HepG2 (cell line): Measurements from ENCODE around the gene HCRT. TPM values are rescaled to one million over a fixed set of nuclear protein-coding genes. Genes with fewer than 3 reads are reported as not detected.

Experiments
- ATF7 ChIP-seq, 2 experiments: fragments of 450-650 bp in 1 of 2; sonication (generic) in 1 of 2; formaldehyde crosslinking in 1 of 2; IDR thresholded peaks; 2 replicates each; pipeline versions ENCODE4 v1.4.0 to v1.6.1; 2016 to 2020; ENCODE audit warnings: antibody characterized with exemption in 1 of 2, mild to moderate bottlenecking in 1 of 2, missing genetic modification reagents in 1 of 2
- ATRX ChIP-seq: sonication (generic); formaldehyde crosslinking; IDR thresholded peaks from 2 replicates; pipeline ENCODE4 v1.4.0; 2020; ENCODE audit warnings: missing genetic modification reagents, borderline replicate concordance
- CREM ChIP-seq, 2 experiments: sonication (generic) in 1 of 2; formaldehyde crosslinking in 1 of 2; IDR thresholded peaks; 2 replicates each; pipeline versions ENCODE4 v1.4.0 to v1.6.1; 2016 to 2020; ENCODE audit warnings: antibody characterized with exemption in 1 of 2, mild to moderate bottlenecking in 1 of 2, missing genetic modification reagents in 1 of 2
- GABPA ChIP-seq, 2 experiments: IDR thresholded peaks; 2 replicates each; pipeline ENCODE4 v1.6.1; 2011 to 2016; ENCODE audit warnings: low read depth in 2 of 2, low read length in 1 of 2, missing biosample characterization in 1 of 2, missing genetic modification characterization in 1 of 2
- HNRNPH1 ChIP-seq: fragments of 200-400 bp; formaldehyde crosslinking; optimal IDR thresholded peaks from 2 replicates; pipeline ENCODE3; 2017; ENCODE audit warnings: mild to moderate bottlenecking, low read depth, low read length
- IRF2 ChIP-seq: IDR thresholded peaks from 2 replicates; pipeline ENCODE4 v1.6.1; 2018; ENCODE audit warnings: missing genetic modification reagents, missing compliant biosample characterization
- PAF1 ChIP-seq: IDR thresholded peaks from 2 replicates; pipeline ENCODE4 v1.6.1; 2016; ENCODE audit warnings: missing genetic modification reagents, missing compliant biosample characterization
- THAP11 ChIP-seq: IDR thresholded peaks from 2 replicates; pipeline ENCODE4 v1.6.1; 2016; ENCODE audit warnings: missing biosample characterization, missing genetic modification reagents
- YEATS2 ChIP-seq: sonication (generic); formaldehyde crosslinking; IDR thresholded peaks from 2 replicates; pipeline ENCODE4 v1.4.0; 2020; ENCODE audit warnings: missing genetic modification reagents, borderline replicate concordance
- ZC3H4 ChIP-seq: sonication (generic); formaldehyde crosslinking; IDR thresholded peaks from 2 replicates; pipeline ENCODE4 v1.4.0; 2020; ENCODE audit warnings: missing genetic modification reagents, borderline replicate concordance
- ZNF230 ChIP-seq: sonication (generic); formaldehyde crosslinking; IDR thresholded peaks from 2 replicates; pipeline ENCODE4 v1.4.0; 2020; ENCODE audit warnings: mild to moderate bottlenecking, missing genetic modification reagents
- ZNF772 ChIP-seq: sonication (generic); formaldehyde crosslinking; IDR thresholded peaks from 2 replicates; pipeline ENCODE4 v1.5.0; 2020; ENCODE audit warnings: mild to moderate bottlenecking, missing genetic modification reagents
- ZSCAN12 ChIP-seq: sonication (generic); formaldehyde crosslinking; IDR thresholded peaks from 2 replicates; pipeline ENCODE4 v1.9.0; 2021; ENCODE audit warnings: mild to moderate bottlenecking, missing genetic modification reagents
- ZSCAN20 ChIP-seq: sonication (generic); formaldehyde crosslinking; IDR thresholded peaks from 2 replicates; pipeline ENCODE4 v1.4.0; 2020; ENCODE audit warnings: missing genetic modification reagents, mild to moderate bottlenecking, borderline replicate concordance
- polyA plus RNA-seq, 8 experiments: library from polyadenylated mRNA; depleted of rRNA in 3 of 8; stranded (reverse) in 7 of 8; unstranded in 1 of 8; fragments of >200 nt; fragmentation: Illumina TruSeq in 4 of 8; extraction: Trizol in 4 of 8; gene quantifications; 2 replicates each; pipeline versions ENCODE4 v1.2.1 to v1.2.3, GENCODE V29; 2011 to 2016; ENCODE audit warnings: low read depth in 4 of 8, missing spikeins in 1 of 8, mixed read lengths in 1 of 8; ENCODE audit not compliant: insufficient read depth in 1 of 8
- total RNA-seq, 5 experiments: library from RNA; depleted of rRNA; stranded (reverse); fragments of >200 nt; fragmentation: Illumina TruSeq; extraction: Trizol; gene quantifications; 2 replicates each; pipeline ENCODE4 v1.2.3, GENCODE V29; 2016; ENCODE audit warnings: low read depth in 1 of 5
- TF ChIP-seq, protein P1 (sequence below): sonication (generic); formaldehyde crosslinking; IDR thresholded peaks from 2 replicates; pipeline ENCODE4 v1.5.1; 2020; ENCODE audit warnings: mild to moderate bottlenecking, missing genetic modification reagents, borderline replicate concordance
- TF ChIP-seq, protein P2 (sequence below): sonication (generic); formaldehyde crosslinking; IDR thresholded peaks from 2 replicates; pipeline ENCODE4 v1.8.0; 2022; ENCODE audit warnings: missing genetic modification reagents, mild to moderate bottlenecking, borderline replicate concordance
- TF ChIP-seq, protein P3 (sequence below): sonication (generic); formaldehyde crosslinking; IDR thresholded peaks from 2 replicates; pipeline ENCODE4 v1.9.0; 2021; ENCODE audit warnings: missing genetic modification reagents, borderline replicate concordance
- TF ChIP-seq, protein P4 (sequence below): sonication (generic); formaldehyde crosslinking; IDR thresholded peaks from 2 replicates; pipeline ENCODE4 v1.5.1; 2020; ENCODE audit warnings: missing genetic modification reagents, mild to moderate bottlenecking, borderline replicate concordance

HCRT gene
- total and polyA plus RNA-seq, 2 of the 13 experiments (the other 11 are each of a cell fraction or from before 2014, with no cell fraction given), result not detected

DNA sequence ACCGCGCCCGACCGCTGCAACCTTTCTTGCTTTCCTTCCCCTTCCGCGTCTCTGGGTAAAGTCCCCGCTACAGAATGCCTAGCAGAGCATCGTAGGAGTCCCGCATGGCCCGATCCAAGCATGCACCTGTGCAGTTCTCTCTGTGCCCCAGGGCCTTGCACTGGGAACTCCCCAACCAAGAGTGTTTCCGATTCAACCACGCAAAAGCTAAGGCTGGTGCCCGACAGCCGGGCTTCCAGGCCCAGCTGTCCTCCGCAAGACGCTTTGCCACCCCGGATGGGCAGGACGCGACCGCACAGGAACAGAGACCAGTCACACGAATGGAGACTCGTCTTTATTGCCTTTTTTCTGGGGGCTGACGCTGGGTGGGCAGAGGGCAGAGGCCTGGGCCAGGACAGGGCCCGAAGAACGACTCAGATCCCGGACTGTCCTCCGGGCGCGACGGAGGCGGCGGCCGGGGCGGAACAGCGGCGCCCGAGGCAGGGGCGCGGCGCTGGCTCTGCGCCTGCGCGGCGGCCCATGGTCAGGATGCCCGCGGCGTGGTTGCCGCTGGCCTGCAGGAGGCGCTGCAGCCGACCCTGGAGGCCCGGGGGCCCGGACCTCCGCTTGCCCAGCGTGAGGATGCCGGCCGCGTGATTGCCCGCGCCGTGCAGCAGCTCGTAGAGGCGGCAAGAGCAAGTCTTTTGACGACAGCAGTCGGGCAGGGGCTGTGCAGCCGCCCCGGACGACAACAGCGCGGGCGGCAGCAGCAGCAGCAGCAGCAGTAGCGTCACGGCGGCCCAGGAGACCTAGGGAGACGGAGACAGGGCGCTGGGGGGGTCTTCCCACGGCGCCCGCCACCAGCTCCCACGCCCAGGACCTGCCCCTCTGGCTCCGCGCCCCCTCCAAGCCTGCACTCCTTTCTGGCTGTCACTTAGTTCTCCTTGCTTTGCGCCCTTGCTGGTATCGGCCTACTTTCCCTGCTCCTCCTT is 1.2 kb downstream of the HCRT start (continued):
- TF ChIP-seq, protein P1, sequence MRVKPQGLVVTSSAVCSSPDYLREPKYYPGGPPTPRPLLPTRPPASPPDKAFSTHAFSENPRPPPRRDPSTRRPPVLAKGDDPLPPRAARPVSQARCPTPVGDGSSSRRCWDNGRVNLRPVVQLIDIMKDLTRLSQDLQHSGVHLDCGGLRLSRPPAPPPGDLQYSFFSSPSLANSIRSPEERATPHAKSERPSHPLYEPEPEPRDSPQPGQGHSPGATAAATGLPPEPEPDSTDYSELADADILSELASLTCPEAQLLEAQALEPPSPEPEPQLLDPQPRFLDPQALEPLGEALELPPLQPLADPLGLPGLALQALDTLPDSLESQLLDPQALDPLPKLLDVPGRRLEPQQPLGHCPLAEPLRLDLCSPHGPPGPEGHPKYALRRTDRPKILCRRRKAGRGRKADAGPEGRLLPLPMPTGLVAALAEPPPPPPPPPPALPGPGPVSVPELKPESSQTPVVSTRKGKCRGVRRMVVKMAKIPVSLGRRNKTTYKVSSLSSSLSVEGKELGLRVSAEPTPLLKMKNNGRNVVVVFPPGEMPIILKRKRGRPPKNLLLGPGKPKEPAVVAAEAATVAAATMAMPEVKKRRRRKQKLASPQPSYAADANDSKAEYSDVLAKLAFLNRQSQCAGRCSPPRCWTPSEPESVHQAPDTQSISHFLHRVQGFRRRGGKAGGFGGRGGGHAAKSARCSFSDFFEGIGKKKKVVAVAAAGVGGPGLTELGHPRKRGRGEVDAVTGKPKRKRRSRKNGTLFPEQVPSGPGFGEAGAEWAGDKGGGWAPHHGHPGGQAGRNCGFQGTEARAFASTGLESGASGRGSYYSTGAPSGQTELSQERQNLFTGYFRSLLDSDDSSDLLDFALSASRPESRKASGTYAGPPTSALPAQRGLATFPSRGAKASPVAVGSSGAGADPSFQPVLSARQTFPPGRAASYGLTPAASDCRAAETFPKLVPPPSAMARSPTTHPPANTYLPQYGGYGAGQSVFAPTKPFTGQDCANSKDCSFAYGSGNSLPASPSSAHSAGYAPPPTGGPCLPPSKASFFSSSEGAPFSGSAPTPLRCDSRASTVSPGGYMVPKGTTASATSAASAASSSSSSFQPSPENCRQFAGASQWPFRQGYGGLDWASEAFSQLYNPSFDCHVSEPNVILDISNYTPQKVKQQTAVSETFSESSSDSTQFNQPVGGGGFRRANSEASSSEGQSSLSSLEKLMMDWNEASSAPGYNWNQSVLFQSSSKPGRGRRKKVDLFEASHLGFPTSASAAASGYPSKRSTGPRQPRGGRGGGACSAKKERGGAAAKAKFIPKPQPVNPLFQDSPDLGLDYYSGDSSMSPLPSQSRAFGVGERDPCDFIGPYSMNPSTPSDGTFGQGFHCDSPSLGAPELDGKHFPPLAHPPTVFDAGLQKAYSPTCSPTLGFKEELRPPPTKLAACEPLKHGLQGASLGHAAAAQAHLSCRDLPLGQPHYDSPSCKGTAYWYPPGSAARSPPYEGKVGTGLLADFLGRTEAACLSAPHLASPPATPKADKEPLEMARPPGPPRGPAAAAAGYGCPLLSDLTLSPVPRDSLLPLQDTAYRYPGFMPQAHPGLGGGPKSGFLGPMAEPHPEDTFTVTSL, result no peak
- TF ChIP-seq, protein P2, sequence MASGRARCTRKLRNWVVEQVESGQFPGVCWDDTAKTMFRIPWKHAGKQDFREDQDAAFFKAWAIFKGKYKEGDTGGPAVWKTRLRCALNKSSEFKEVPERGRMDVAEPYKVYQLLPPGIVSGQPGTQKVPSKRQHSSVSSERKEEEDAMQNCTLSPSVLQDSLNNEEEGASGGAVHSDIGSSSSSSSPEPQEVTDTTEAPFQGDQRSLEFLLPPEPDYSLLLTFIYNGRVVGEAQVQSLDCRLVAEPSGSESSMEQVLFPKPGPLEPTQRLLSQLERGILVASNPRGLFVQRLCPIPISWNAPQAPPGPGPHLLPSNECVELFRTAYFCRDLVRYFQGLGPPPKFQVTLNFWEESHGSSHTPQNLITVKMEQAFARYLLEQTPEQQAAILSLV (CRISPR knock-in tag), result peak; percentile 32; the same call in 1 of the 2 replicates
- TF ChIP-seq, protein P3, sequence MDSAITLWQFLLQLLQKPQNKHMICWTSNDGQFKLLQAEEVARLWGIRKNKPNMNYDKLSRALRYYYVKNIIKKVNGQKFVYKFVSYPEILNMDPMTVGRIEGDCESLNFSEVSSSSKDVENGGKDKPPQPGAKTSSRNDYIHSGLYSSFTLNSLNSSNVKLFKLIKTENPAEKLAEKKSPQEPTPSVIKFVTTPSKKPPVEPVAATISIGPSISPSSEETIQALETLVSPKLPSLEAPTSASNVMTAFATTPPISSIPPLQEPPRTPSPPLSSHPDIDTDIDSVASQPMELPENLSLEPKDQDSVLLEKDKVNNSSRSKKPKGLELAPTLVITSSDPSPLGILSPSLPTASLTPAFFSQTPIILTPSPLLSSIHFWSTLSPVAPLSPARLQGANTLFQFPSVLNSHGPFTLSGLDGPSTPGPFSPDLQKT (CRISPR knock-in tag), result peak; percentile 13; the same call in 1 of the 2 replicates
- no peak for TF ChIP-seq CREM (IDR thresholded peaks at IDR 0.05)
- no peak for TF ChIP-seq CREM (CRISPR knock-in tag; IDR thresholded peaks at IDR 0.05)
- TF ChIP-seq ZSCAN12, result peak; percentile 29
- 0 out of 2 replicates have a peak, but pooled peaks have one; percentile 38 for TF ChIP-seq YEATS2
- no peak for TF ChIP-seq ATF7 (IDR thresholded peaks at IDR 0.05)
- no peak for TF ChIP-seq ATF7 (CRISPR knock-in tag; IDR thresholded peaks at IDR 0.05)
- no peak for TF ChIP-seq ZC3H4 (CRISPR knock-in tag)
- TF ChIP-seq HNRNPH1, result no peak
- TF ChIP-seq IRF2 (CRISPR knock-in tag), result no peak
- TF ChIP-seq ZSCAN20 (CRISPR knock-in tag), result peak; percentile 94
- no peak for TF ChIP-seq GABPA (IDR thresholded peaks at IDR 0.05; ENCODE audit: low read depth, low read length)
- no peak for TF ChIP-seq GABPA (CRISPR knock-in tag; IDR thresholded peaks at IDR 0.05; ENCODE audit: low read depth)
- TF ChIP-seq PAF1 (CRISPR knock-in tag), result no peak
- peak; percentile 42 for TF ChIP-seq ZNF230 (CRISPR knock-in tag)
- TF ChIP-seq ATRX (CRISPR knock-in tag), result no peak
- TF ChIP-seq, protein P4, sequence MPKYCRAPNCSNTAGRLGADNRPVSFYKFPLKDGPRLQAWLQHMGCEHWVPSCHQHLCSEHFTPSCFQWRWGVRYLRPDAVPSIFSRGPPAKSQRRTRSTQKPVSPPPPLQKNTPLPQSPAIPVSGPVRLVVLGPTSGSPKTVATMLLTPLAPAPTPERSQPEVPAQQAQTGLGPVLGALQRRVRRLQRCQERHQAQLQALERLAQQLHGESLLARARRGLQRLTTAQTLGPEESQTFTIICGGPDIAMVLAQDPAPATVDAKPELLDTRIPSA (CRISPR knock-in tag), result peak; percentile 61; the same call in 1 of the 2 replicates
- TF ChIP-seq ZNF772 (CRISPR knock-in tag), result peak; percentile 77
- TF ChIP-seq THAP11 (CRISPR knock-in tag), result peak; percentile 63; the same call in 1 of the 2 replicates
